ENCODE results near the gene PROSER3. TPM values are rescaled to one million over a fixed set of nuclear protein-coding genes. Genes with fewer than 3 reads are reported as not detected.

PROSER3 gene
- total and polyA plus RNA-seq, 2 of the 13 experiments (the other 11 are each of a cell fraction or from before 2014, with no cell fraction given) = 5.1 to 5.7 TPM

GRCh38 chr19:35716801-35717664 lies 40.9 kb upstream of the PROSER3 start (continued):
- TF ChIP-seq NR2C2 (CRISPR knock-in tag; IDR thresholded peaks at IDR 0.05; ENCODE audit: borderline replicate concordance) (peak; percentile 93), SMAD9 (CRISPR knock-in tag; IDR thresholded peaks at IDR 0.05) (no peak), GMEB1 (CRISPR knock-in tag; IDR thresholded peaks at IDR 0.05; ENCODE audit: borderline replicate concordance) (peak; percentile 91), TBX3 (IDR thresholded peaks at IDR 0.05; ENCODE audit: borderline replicate concordance) (peak; percentile 29; the same call in 1 of the 2 replicates), NR2F6 (IDR thresholded peaks at IDR 0.05) (peak; percentile 31; the same call in 1 of the 2 replicates), NR2F6 (CRISPR knock-in tag; IDR thresholded peaks at IDR 0.05) (peak; percentile 27; the same call in 1 of the 2 replicates), ZBTB40 (IDR thresholded peaks at IDR 0.05) (no peak), ZBTB40 (CRISPR knock-in tag; IDR thresholded peaks at IDR 0.05) (no peak), IRX3 (CRISPR knock-in tag; IDR thresholded peaks at IDR 0.05; ENCODE audit: borderline replicate concordance, low read depth) (0 out of 2 replicates have a peak, but pooled peaks have one; percentile 23), ZSCAN21 (CRISPR knock-in tag; IDR thresholded peaks at IDR 0.05; ENCODE audit: borderline replicate concordance) (no peak; the same call in none of the 2 replicates), ZFP82 (CRISPR knock-in tag; IDR thresholded peaks at IDR 0.05; ENCODE audit: borderline replicate concordance) (peak; percentile 39; the same call in 1 of the 2 replicates), ZNF670 (CRISPR knock-in tag; IDR thresholded peaks at IDR 0.05; ENCODE audit: borderline replicate concordance) (peak; percentile 99), HOXA7 (CRISPR knock-in tag; IDR thresholded peaks at IDR 0.05) (no peak), ZSCAN9 (CRISPR knock-in tag; IDR thresholded peaks at IDR 0.05; ENCODE audit: borderline replicate concordance) (no peak)
- TF ChIP-seq, protein P1, sequence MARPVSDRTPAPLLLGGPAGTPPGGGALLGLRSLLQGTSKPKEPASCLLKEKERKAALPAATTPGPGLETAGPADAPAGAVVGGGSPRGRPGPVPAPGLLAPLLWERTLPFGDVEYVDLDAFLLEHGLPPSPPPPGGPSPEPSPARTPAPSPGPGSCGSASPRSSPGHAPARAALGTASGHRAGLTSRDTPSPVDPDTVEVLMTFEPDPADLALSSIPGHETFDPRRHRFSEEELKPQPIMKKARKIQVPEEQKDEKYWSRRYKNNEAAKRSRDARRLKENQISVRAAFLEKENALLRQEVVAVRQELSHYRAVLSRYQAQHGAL (CRISPR knock-in tag; IDR thresholded peaks at IDR 0.05; ENCODE audit: not compliant biosample characterization) = no peak

All from HepG2 (cell line).